Stimulated activated memory B cell treated with anti-CD40 and anti-IgM and Interleukin-4, amounts not matched to agents 10 μg/mL and 1 μg/mL and 100 μg/mL, for 72 hours (primary cell): ENCODE measurements around the gene IRF2.

Experiments used
- ATAC-seq: fragments of 150-1000 bp; cut with Tn5 transposase; 2 replicates; pipeline ENCODE4 v1.10.0; 2021
- H3K27ac Mint-ChIP-seq: one replicate; pipeline ENCODE4 v1.8.0; 2022; ENCODE audit warnings: mild to moderate bottlenecking, mixed read lengths
- H3K27me3 Mint-ChIP-seq: one replicate; pipeline ENCODE4 v1.8.0; 2022; ENCODE audit warnings: mixed read lengths
- H3K36me3 Mint-ChIP-seq: one replicate; pipeline ENCODE4 v1.8.0; 2022; ENCODE audit warnings: mixed read lengths
- H3K4me1 Mint-ChIP-seq: one replicate; pipeline ENCODE4 v1.8.0; 2022; ENCODE audit warnings: mixed read lengths
- H3K4me3 Mint-ChIP-seq: one replicate; pipeline ENCODE4 v1.8.0; 2022; ENCODE audit warnings: mild to moderate bottlenecking, moderate library complexity, mixed read lengths
- H3K9me3 Mint-ChIP-seq: one replicate; pipeline ENCODE4 v1.8.0; 2022; ENCODE audit warnings: mixed read lengths

Gene IRF2

GRCh38 chr4:184474263-184475095 lies at the start of gene IRF2:
Gene IRF2, minus strand, starts transcription at chr4:184474550. Its CDS starts 45,486 bp downstream, at chr4:184429064.
- Mint-ChIP-seq H3K27me3 (no peaks in the 10 kb centered on the region), H3K9me3 (no peaks in the 10 kb centered on the region), H3K4me1 (peaks cover 62% of the 10 kb centered on the region), H3K4me3 (peak within 1 kb of the TSS; percentile 98), H3K36me3 (peaks cover 42% of the 10 kb centered on the region), H3K27ac (peak within 1 kb of the TSS; percentile 99)
- peak; percentile 87 for ATAC-seq

- H3K4me3 Mint-ChIP-seq = no peak overlapping the region
- no peak for ATAC-seq
- H3K4me1 Mint-ChIP-seq = peaks cover 43% of the 10 kb centered on the region
- no peaks in the 10 kb centered on the region for H3K27me3 Mint-ChIP-seq
- H3K9me3 Mint-ChIP-seq = peaks cover 4% of the 10 kb centered on the region
- peak overlapping the region; percentile 87 for H3K27ac Mint-ChIP-seq
- peaks cover 4% of the 10 kb centered on the region for H3K36me3 Mint-ChIP-seq
Observed at GRCh38 chr4:184515606-184516005, 41.3 kb upstream of the IRF2 start.

GRCh38 chr4:184514121-184514988 lies 40.0 kb upstream of the IRF2 start:
- peak; percentile 98 for ATAC-seq
- Mint-ChIP-seq H3K4me3 (peak overlapping the region; percentile 49), H3K27me3 (no peaks in the 10 kb centered on the region), H3K36me3 (peaks cover 4% of the 10 kb centered on the region), H3K27ac (peak overlapping the region; percentile 87), H3K9me3 (peaks cover 4% of the 10 kb centered on the region), H3K4me1 (peaks cover 48% of the 10 kb centered on the region)

- peak; percentile 34 for ATAC-seq
- Mint-ChIP-seq H3K36me3 (peaks cover 2% of the 10 kb centered on the region), H3K27ac (peak overlapping the region; percentile 87), H3K4me3 (peak overlapping the region; percentile 49), H3K4me1 (peaks cover 48% of the 10 kb centered on the region), H3K27me3 (no peaks in the 10 kb centered on the region), H3K9me3 (peaks cover 3% of the 10 kb centered on the region)
Observed at GRCh38 chr4:184513802-184514120, 39.4 kb upstream of the IRF2 start.

GRCh38 chr4:184511156-184511555 lies 36.8 kb upstream of the IRF2 start:
- Mint-ChIP-seq H3K9me3 (no peaks in the 10 kb centered on the region), H3K27me3 (no peaks in the 10 kb centered on the region), H3K4me3 (no peak overlapping the region), H3K36me3 (no peaks in the 10 kb centered on the region), H3K27ac (no peak overlapping the region), H3K4me1 (peaks cover 54% of the 10 kb centered on the region)
- ATAC-seq = no peak

- no peak for ATAC-seq
- no peaks in the 10 kb centered on the region for H3K36me3 Mint-ChIP-seq
- no peaks in the 10 kb centered on the region for H3K9me3 Mint-ChIP-seq
- no peaks in the 10 kb centered on the region for H3K27me3 Mint-ChIP-seq
- H3K27ac Mint-ChIP-seq = peak overlapping the region; percentile 58
- no peak overlapping the region for H3K4me3 Mint-ChIP-seq
- peaks cover 47% of the 10 kb centered on the region for H3K4me1 Mint-ChIP-seq
Observed at GRCh38 chr4:184510401-184510800, 36.1 kb upstream of the IRF2 start.

- H3K4me3 Mint-ChIP-seq = peak overlapping the region; percentile 51
- peaks cover 40% of the 10 kb centered on the region for H3K4me1 Mint-ChIP-seq
- no peaks in the 10 kb centered on the region for H3K27me3 Mint-ChIP-seq
- ATAC-seq = peak; percentile 100
- peak overlapping the region; percentile 81 for H3K27ac Mint-ChIP-seq
- H3K36me3 Mint-ChIP-seq = no peaks in the 10 kb centered on the region
- no peaks in the 10 kb centered on the region for H3K9me3 Mint-ChIP-seq
Observed at GRCh38 chr4:184506527-184507121, 32.3 kb upstream of the IRF2 start.

GRCh38 chr4:184504385-184504784 lies 30.0 kb upstream of the IRF2 start:
- peaks cover 35% of the 10 kb centered on the region for H3K4me1 Mint-ChIP-seq
- ATAC-seq = no peak
- H3K27ac Mint-ChIP-seq = peak overlapping the region; percentile 88
- H3K36me3 Mint-ChIP-seq = no peaks in the 10 kb centered on the region
- H3K4me3 Mint-ChIP-seq = peak overlapping the region; percentile 46
- H3K27me3 Mint-ChIP-seq = no peaks in the 10 kb centered on the region
- no peaks in the 10 kb centered on the region for H3K9me3 Mint-ChIP-seq

GRCh38 chr4:184503869-184504300 lies 29.5 kb upstream of the IRF2 start:
- Mint-ChIP-seq H3K27me3 (no peaks in the 10 kb centered on the region), H3K36me3 (no peaks in the 10 kb centered on the region), H3K27ac (peak overlapping the region; percentile 88), H3K4me3 (peak overlapping the region; percentile 46), H3K4me1 (peaks cover 35% of the 10 kb centered on the region), H3K9me3 (no peaks in the 10 kb centered on the region)
- ATAC-seq = peak; percentile 50

GRCh38 chr4:184500748-184501589 lies 26.6 kb upstream of the IRF2 start:
- no peaks in the 10 kb centered on the region for H3K27me3 Mint-ChIP-seq
- H3K9me3 Mint-ChIP-seq = no peaks in the 10 kb centered on the region
- no peak overlapping the region for H3K27ac Mint-ChIP-seq
- no peak for ATAC-seq
- H3K4me3 Mint-ChIP-seq = no peak overlapping the region
- H3K36me3 Mint-ChIP-seq = no peaks in the 10 kb centered on the region
- H3K4me1 Mint-ChIP-seq = peaks cover 21% of the 10 kb centered on the region

GRCh38 chr4:184499996-184500395 lies 25.6 kb upstream of the IRF2 start:
- Mint-ChIP-seq H3K27me3 (no peaks in the 10 kb centered on the region), H3K27ac (no peak overlapping the region), H3K4me3 (no peak overlapping the region), H3K4me1 (peaks cover 17% of the 10 kb centered on the region), H3K36me3 (no peaks in the 10 kb centered on the region), H3K9me3 (no peaks in the 10 kb centered on the region)
- no peak for ATAC-seq

GRCh38 chr4:184498598-184498997 lies 24.2 kb upstream of the IRF2 start:
- Mint-ChIP-seq H3K27me3 (no peaks in the 10 kb centered on the region), H3K4me3 (no peak overlapping the region), H3K9me3 (no peaks in the 10 kb centered on the region), H3K4me1 (peaks cover 3% of the 10 kb centered on the region), H3K36me3 (no peaks in the 10 kb centered on the region), H3K27ac (no peak overlapping the region)
- no peak for ATAC-seq

GRCh38 chr4:184489771-184490170 lies 15.4 kb upstream of the IRF2 start:
- Mint-ChIP-seq H3K36me3 (no peaks in the 10 kb centered on the region), H3K27me3 (no peaks in the 10 kb centered on the region), H3K4me1 (peaks cover 6% of the 10 kb centered on the region), H3K9me3 (peaks cover 3% of the 10 kb centered on the region), H3K27ac (no peak overlapping the region), H3K4me3 (no peak overlapping the region)
- no peak for ATAC-seq

GRCh38 chr4:184487503-184487902 lies 13.2 kb upstream of the IRF2 start:
- no peaks in the 10 kb centered on the region for H3K27me3 Mint-ChIP-seq
- peaks cover 21% of the 10 kb centered on the region for H3K4me1 Mint-ChIP-seq
- no peak overlapping the region for H3K4me3 Mint-ChIP-seq
- H3K27ac Mint-ChIP-seq = no peak overlapping the region
- H3K9me3 Mint-ChIP-seq = no peaks in the 10 kb centered on the region
- no peak for ATAC-seq
- no peaks in the 10 kb centered on the region for H3K36me3 Mint-ChIP-seq
